ENCODE measurements around the gene HDGF. TPM values are rescaled to one million over a fixed set of nuclear protein-coding genes. Genes with fewer than 3 reads are reported as not detected.
"Not testable (repeated sequence)": the region's sequence is repeated elsewhere in the genome, so short reads cannot be mapped to it uniquely, and the experiment has no call there.

Gene HDGF
- total RNA-seq, 2 donors from 2014 or later = 493 to 495 TPM

- peaks cover 23% of the 10 kb centered on the region for H3K4me1 Mint-ChIP-seq
- H3K27me3 Mint-ChIP-seq (ENCODE audit: insufficient read depth) = no peaks in the 10 kb centered on the region
- H3K36me3 Mint-ChIP-seq (ENCODE audit: low read depth) = peaks cover 9% of the 10 kb centered on the region
- no peaks in the 10 kb centered on the region for H3K27me3 ChIP-seq (ENCODE audit: control insufficient read depth, insufficient read depth, low read length, poor library complexity, severe bottlenecking)
- no peaks in the 10 kb centered on the region for H3K9me3 Mint-ChIP-seq
- peak overlapping the region; percentile 95 for H3K4me3 ChIP-seq (ENCODE audit: low read length)
- 96 to 100% methylated on average over 5 of the region's 5 CpGs for WGBS, 2 experiments (ENCODE audit: insufficient coverage in 1 of 2, insufficient read length in 1 of 2)
- peaks cover 3% of the 10 kb centered on the region for H3K4me1 ChIP-seq (ENCODE audit: control insufficient read depth, insufficient read depth, low read length)
- DNase-seq = no peak
- no peak overlapping the region for H3K27ac Mint-ChIP-seq
- H3K4me3 Mint-ChIP-seq = no peak overlapping the region
- H3K36me3 ChIP-seq (ENCODE audit: control insufficient read depth, insufficient read depth, low read length) = peaks cover 9% of the 10 kb centered on the region
- no peak overlapping the region for H3K27ac ChIP-seq (ENCODE audit: low read depth, low read length)
- H3K9ac ChIP-seq (ENCODE audit: extremely low read depth, low read length, poor library complexity, severe bottlenecking) = no peak overlapping the region
- H3K9me3 ChIP-seq (ENCODE audit: control insufficient read depth, low read length) = no peaks in the 10 kb centered on the region
- no peak for TF ChIP-seq CTCF (conservative IDR thresholded peaks at IDR 0.05)
Measured at GRCh38 chr1:156765666-156766065, 14.2 kb upstream of the HDGF start.

GRCh38 chr1:156765136-156765535, 13.7 kb upstream of the HDGF start:
- not testable (repeated sequence) for H3K36me3 Mint-ChIP-seq (ENCODE audit: low read depth); H3K27me3 ChIP-seq (ENCODE audit: control insufficient read depth, insufficient read depth, low read length, poor library complexity, severe bottlenecking); H3K4me3 ChIP-seq (ENCODE audit: low read length); H3K36me3 ChIP-seq (ENCODE audit: control insufficient read depth, insufficient read depth, low read length); H3K9me3 Mint-ChIP-seq; DNase-seq; H3K27ac ChIP-seq (ENCODE audit: low read depth, low read length); H3K27me3 Mint-ChIP-seq (ENCODE audit: insufficient read depth); H3K27ac Mint-ChIP-seq; H3K4me3 Mint-ChIP-seq; H3K9ac ChIP-seq (ENCODE audit: extremely low read depth, low read length, poor library complexity, severe bottlenecking); H3K4me1 ChIP-seq (ENCODE audit: control insufficient read depth, insufficient read depth, low read length); H3K9me3 ChIP-seq (ENCODE audit: control insufficient read depth, low read length)
- 93 to 100% methylated on average over 5 to 15 of the region's 15 CpGs for WGBS, 2 experiments (ENCODE audit: insufficient coverage in 1 of 2, insufficient read length in 1 of 2)
- H3K4me1 Mint-ChIP-seq = peaks cover 25% of the 10 kb centered on the region

GRCh38 chr1:156760796-156761104, 9.3 kb upstream of the HDGF start:
- no peak overlapping the region for H3K4me3 Mint-ChIP-seq
- DNase-seq = no peak
- Histone ChIP-seq H3K27ac (ENCODE audit: low read depth, low read length) (no peak overlapping the region), H3K4me1 (ENCODE audit: control insufficient read depth, insufficient read depth, low read length) (peaks cover 6% of the 10 kb centered on the region), H3K9ac (ENCODE audit: extremely low read depth, low read length, poor library complexity, severe bottlenecking) (no peak overlapping the region), H3K9me3 (ENCODE audit: control insufficient read depth, low read length) (no peaks in the 10 kb centered on the region), H3K4me3 (ENCODE audit: low read length) (no peak overlapping the region), H3K36me3 (ENCODE audit: control insufficient read depth, insufficient read depth, low read length) (no peaks in the 10 kb centered on the region), H3K27me3 (ENCODE audit: control insufficient read depth, insufficient read depth, low read length, poor library complexity, severe bottlenecking) (no peaks in the 10 kb centered on the region)
- WGBS, 2 experiments (ENCODE audit: insufficient coverage in 1 of 2, insufficient read length in 1 of 2) = 96 to 100% methylated on average over 4 of the region's 4 CpGs
- H3K27me3 Mint-ChIP-seq (ENCODE audit: insufficient read depth) = no peaks in the 10 kb centered on the region
- H3K27ac Mint-ChIP-seq = no peak overlapping the region
- H3K4me1 Mint-ChIP-seq = peaks cover 8% of the 10 kb centered on the region
- no peaks in the 10 kb centered on the region for H3K9me3 Mint-ChIP-seq
- TF ChIP-seq CTCF (conservative IDR thresholded peaks at IDR 0.05) = no peak
- H3K36me3 Mint-ChIP-seq (ENCODE audit: low read depth) = no peaks in the 10 kb centered on the region

- no peak for DNase-seq
- TF ChIP-seq CTCF (conservative IDR thresholded peaks at IDR 0.05) = no peak
- H3K4me1 ChIP-seq (ENCODE audit: control insufficient read depth, insufficient read depth, low read length) = peaks cover 6% of the 10 kb centered on the region
- peaks cover 8% of the 10 kb centered on the region for H3K4me1 Mint-ChIP-seq
- H3K27ac Mint-ChIP-seq = no peak overlapping the region
- H3K9ac ChIP-seq (ENCODE audit: extremely low read depth, low read length, poor library complexity, severe bottlenecking) = no peak overlapping the region
- no peaks in the 10 kb centered on the region for H3K36me3 ChIP-seq (ENCODE audit: control insufficient read depth, insufficient read depth, low read length)
- WGBS, 2 experiments (ENCODE audit: insufficient coverage in 1 of 2, insufficient read length in 1 of 2) = 33 to 81% methylated on average over 1 to 5 of the region's 6 CpGs
- no peak overlapping the region for H3K4me3 Mint-ChIP-seq
- H3K27me3 ChIP-seq (ENCODE audit: control insufficient read depth, insufficient read depth, low read length, poor library complexity, severe bottlenecking) = no peaks in the 10 kb centered on the region
- no peak overlapping the region for H3K27ac ChIP-seq (ENCODE audit: low read depth, low read length)
- H3K9me3 Mint-ChIP-seq = no peaks in the 10 kb centered on the region
- no peak overlapping the region for H3K4me3 ChIP-seq (ENCODE audit: low read length)
- H3K27me3 Mint-ChIP-seq (ENCODE audit: insufficient read depth) = no peaks in the 10 kb centered on the region
- no peaks in the 10 kb centered on the region for H3K36me3 Mint-ChIP-seq (ENCODE audit: low read depth)
- H3K9me3 ChIP-seq (ENCODE audit: control insufficient read depth, low read length) = no peaks in the 10 kb centered on the region
Measured at GRCh38 chr1:156760092-156760795, 8.8 kb upstream of the HDGF start.

GRCh38 chr1:156757572-156758253, 6.2 kb upstream of the HDGF start:
- H3K4me3 Mint-ChIP-seq = not testable (repeated sequence)

More at GRCh38 chr1:156757572-156758253, 6.2 kb upstream of the HDGF start:
- DNase-seq; H3K36me3 ChIP-seq (ENCODE audit: control insufficient read depth, insufficient read depth, low read length); H3K27me3 Mint-ChIP-seq (ENCODE audit: insufficient read depth); H3K9ac ChIP-seq (ENCODE audit: extremely low read depth, low read length, poor library complexity, severe bottlenecking); H3K27ac ChIP-seq (ENCODE audit: low read depth, low read length); H3K27ac Mint-ChIP-seq; H3K4me3 ChIP-seq (ENCODE audit: low read length); H3K36me3 Mint-ChIP-seq (ENCODE audit: low read depth); H3K9me3 Mint-ChIP-seq; H3K27me3 ChIP-seq (ENCODE audit: control insufficient read depth, insufficient read depth, low read length, poor library complexity, severe bottlenecking); H3K9me3 ChIP-seq (ENCODE audit: control insufficient read depth, low read length): not testable (repeated sequence)
- H3K4me1 ChIP-seq (ENCODE audit: control insufficient read depth, insufficient read depth, low read length) = peaks cover 12% of the 10 kb centered on the region
- 93 to 98% methylated on average over 7 to 10 of the region's 10 CpGs for WGBS, 2 experiments (ENCODE audit: insufficient coverage in 1 of 2, insufficient read length in 1 of 2)
- H3K4me1 Mint-ChIP-seq = peaks cover 12% of the 10 kb centered on the region
